Skeletal muscle tissue (tissue), 4 donors: ENCODE measurements around the gene FAM184B. TPM values are rescaled to one million over a fixed set of nuclear protein-coding genes. Genes with fewer than 3 reads are reported as not detected.

Experiments
- H3K27ac ChIP-seq: one replicate; pipeline ENCODE4 v1.7.0; 2013; ENCODE audit warnings: mild to moderate bottlenecking, low read depth, low read length, inconsistent platforms
- H3K27me3 ChIP-seq, 3 donors: one replicate each; pipeline ENCODE4 v1.7.0; 2013; ENCODE audit warnings: low read length in 3 of 3; ENCODE audit not compliant: control insufficient read depth in 3 of 3, insufficient read depth in 3 of 3
- H3K36me3 ChIP-seq, 3 donors: one replicate each; pipeline ENCODE4 v1.7.0; 2013; ENCODE audit warnings: low read length in 3 of 3; ENCODE audit not compliant: control insufficient read depth in 3 of 3, insufficient read depth in 3 of 3
- H3K4me1 ChIP-seq, 3 donors: one replicate each; pipeline ENCODE4 v1.7.0; 2013; ENCODE audit warnings: low read length in 3 of 3, mild to moderate bottlenecking in 3 of 3; ENCODE audit not compliant: control insufficient read depth in 3 of 3, insufficient read depth in 3 of 3
- H3K4me3 ChIP-seq, 3 donors: one replicate each; pipeline ENCODE4 v1.7.0; 2013; ENCODE audit warnings: low read length in 3 of 3
- H3K9ac ChIP-seq, 3 donors: one replicate each; pipeline ENCODE4 v1.7.0; 2013; ENCODE audit warnings: low read length in 3 of 3, mild to moderate bottlenecking in 3 of 3, moderate library complexity in 2 of 3, low read depth in 1 of 3
- H3K9me3 ChIP-seq, 3 donors: one replicate each; pipeline ENCODE4 v1.7.0; 2013; ENCODE audit warnings: low read length in 3 of 3; ENCODE audit not compliant: control insufficient read depth in 3 of 3
- total RNA-seq: library from RNA; depleted of rRNA; stranded (reverse); fragments of >200 nt; gene quantifications from one replicate; pipeline ENCODE4 v1.2.3, GENCODE V29; 2014
- donor health status: Osteomylitis.

The FAM184B gene
- total RNA-seq, 1 donor from 2014 or later = 4.2 TPM

DNA sequence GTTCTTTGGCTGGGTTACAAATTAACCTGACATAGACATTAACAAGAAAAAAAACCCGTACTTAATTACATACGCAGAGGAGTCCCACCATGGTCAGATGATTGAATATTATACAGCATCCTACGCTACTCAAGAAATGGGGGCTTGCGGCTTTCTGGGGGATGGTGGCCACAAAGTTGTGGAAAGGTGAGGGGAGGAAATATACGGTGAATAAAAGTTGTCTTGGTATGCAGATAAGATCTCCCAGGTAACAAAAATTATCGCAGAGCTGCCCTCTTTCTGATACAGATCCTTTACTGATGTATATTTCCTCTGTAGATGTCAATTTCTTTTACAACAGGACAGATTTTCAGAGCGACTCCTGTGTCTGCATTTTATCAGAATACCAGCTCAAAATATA lies 28.2 kb upstream of the FAM184B start:
- Histone ChIP-seq H3K27ac (peak overlapping the region; percentile 97), H3K9ac (peak overlapping the region; percentile 94 to 99 (median 99)), H3K9me3 (no peaks in the 10 kb centered on the region), H3K36me3 (peaks cover 0 to under 1% (median under 1%) of the 10 kb centered on the region in 3 donors), H3K4me1 (peaks cover 20 to 35% (median 26%) of the 10 kb centered on the region in 3 donors), H3K27me3 (no peaks in the 10 kb centered on the region), H3K4me3 (peak overlapping the region; percentile 84 to 99 (median 98))

DNA sequence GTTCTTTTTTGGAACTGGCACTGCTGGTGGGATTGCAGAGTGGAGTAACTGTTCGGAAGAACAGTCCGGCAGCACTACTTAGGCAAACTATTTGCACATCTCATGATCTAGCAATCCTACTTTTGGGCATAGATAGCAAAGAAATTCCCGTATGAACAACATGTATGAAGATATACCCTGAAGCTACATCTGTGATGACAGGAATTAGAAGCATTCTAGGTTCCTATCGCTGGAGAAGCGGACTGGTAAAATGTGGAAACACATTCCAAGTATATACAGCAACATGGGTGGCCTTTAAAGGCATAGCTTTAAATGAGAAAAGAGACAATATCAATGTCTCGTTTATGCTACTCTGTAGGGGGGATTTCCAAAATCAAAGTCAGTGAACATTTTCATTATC lies 26.0 kb upstream of the FAM184B start:
- H3K9ac ChIP-seq = peak overlapping the region; percentile 24 to 51 (median 42)
- H3K4me3 ChIP-seq = peak overlapping the region; percentile 15 to 56 (median 56)
- no peak overlapping the region for H3K27ac ChIP-seq
- peaks cover 20 to 35% (median 26%) of the 10 kb centered on the region in 3 donors for H3K4me1 ChIP-seq
- H3K27me3 ChIP-seq = no peaks in the 10 kb centered on the region
- peaks cover 14 to 19% (median 19%) of the 10 kb centered on the region in 3 donors for H3K36me3 ChIP-seq
- H3K9me3 ChIP-seq = no peaks in the 10 kb centered on the region

GRCh38 chr4:17805580-17806155 lies 24.2 kb upstream of the FAM184B start:
- peaks cover 14 to 32% (median 21%) of the 10 kb centered on the region in 3 donors for H3K4me1 ChIP-seq
- H3K36me3 ChIP-seq = peaks cover 14 to 19% (median 19%) of the 10 kb centered on the region in 3 donors
- no peak overlapping the region for H3K27ac ChIP-seq
- no peaks in the 10 kb centered on the region for H3K27me3 ChIP-seq
- H3K4me3 ChIP-seq = no peak overlapping the region
- H3K9ac ChIP-seq = no peak overlapping the region
- no peaks in the 10 kb centered on the region for H3K9me3 ChIP-seq

- no peak overlapping the region for H3K4me3 ChIP-seq
- H3K27ac ChIP-seq = no peak overlapping the region
- no peak overlapping the region for H3K9ac ChIP-seq
- no peaks in the 10 kb centered on the region for H3K27me3 ChIP-seq
- H3K36me3 ChIP-seq = peaks cover 0 to 4% (median 2%) of the 10 kb centered on the region in 3 donors
- H3K9me3 ChIP-seq = no peaks in the 10 kb centered on the region
- no peaks in the 10 kb centered on the region for H3K4me1 ChIP-seq
Measured at GRCh38 chr4:17797808-17798207, 16.4 kb upstream of the FAM184B start.

DNA sequence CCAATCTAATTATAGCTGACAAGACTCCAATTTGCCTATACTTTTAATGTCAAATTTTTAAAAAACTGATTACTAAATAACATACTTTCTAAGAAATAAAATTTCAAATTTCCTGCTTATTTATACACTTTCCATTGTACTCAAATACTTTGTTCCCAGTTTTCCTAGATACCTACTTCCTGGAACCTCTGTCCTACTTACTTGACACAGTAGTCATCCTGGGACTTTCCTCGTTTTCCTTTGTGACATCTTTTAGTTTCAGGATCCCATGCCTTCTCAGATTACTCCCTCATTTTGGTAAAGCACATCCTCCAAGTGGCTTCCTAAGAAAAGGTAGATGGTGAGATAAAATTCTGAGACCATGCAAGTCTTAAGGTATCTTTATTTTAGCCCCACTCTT lies 13.3 kb upstream of the FAM184B start:
- no peak overlapping the region for H3K9ac ChIP-seq
- H3K4me1 ChIP-seq = no peaks in the 10 kb centered on the region
- H3K36me3 ChIP-seq = peaks cover 0 to 5% (median 0%) of the 10 kb centered on the region in 3 donors
- no peak overlapping the region for H3K4me3 ChIP-seq
- H3K27ac ChIP-seq = no peak overlapping the region
- H3K27me3 ChIP-seq = no peaks in the 10 kb centered on the region
- no peaks in the 10 kb centered on the region for H3K9me3 ChIP-seq

- Histone ChIP-seq H3K27ac (no peak overlapping the region), H3K9me3 (no peaks in the 10 kb centered on the region), H3K4me3 (no peak overlapping the region), H3K36me3 (peaks cover 0 to 1% (median 0%) of the 10 kb centered on the region in 3 donors), H3K9ac (no peak overlapping the region), H3K27me3 (no peaks in the 10 kb centered on the region), H3K4me1 (no peaks in the 10 kb centered on the region)
Measured at GRCh38 chr4:17788956-17789355, 7.5 kb upstream of the FAM184B start.

DNA sequence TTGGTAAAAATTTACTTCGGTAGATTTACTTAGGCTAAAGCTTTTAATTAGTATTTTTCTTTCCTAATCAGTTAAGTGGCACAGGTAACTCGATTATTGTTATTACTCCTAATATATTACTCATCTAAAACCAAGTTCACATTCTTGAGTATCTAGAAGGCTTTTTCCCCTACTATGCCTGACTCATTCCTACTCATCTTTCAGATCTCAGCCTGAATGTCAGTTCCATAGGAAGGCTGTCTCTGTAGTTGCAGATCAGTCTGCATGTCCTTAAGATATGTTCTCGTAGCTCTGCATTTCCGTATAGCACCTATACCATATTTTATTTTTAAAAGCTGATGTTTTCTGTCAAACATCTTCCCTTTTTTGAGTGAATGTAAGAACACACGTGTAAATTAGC lies 5.9 kb upstream of the FAM184B start:
- no peaks in the 10 kb centered on the region for H3K9me3 ChIP-seq
- H3K36me3 ChIP-seq = peaks cover 0 to 1% (median 0%) of the 10 kb centered on the region in 3 donors
- H3K4me3 ChIP-seq = no peak overlapping the region
- H3K9ac ChIP-seq = no peak overlapping the region
- H3K4me1 ChIP-seq = peaks cover 0 to 3% (median 0%) of the 10 kb centered on the region in 3 donors
- no peaks in the 10 kb centered on the region for H3K27me3 ChIP-seq
- no peak overlapping the region for H3K27ac ChIP-seq

GRCh38 chr4:17786567-17786966 lies 5.1 kb upstream of the FAM184B start:
- H3K4me1 ChIP-seq = peaks cover 5 to 10% (median 7%) of the 10 kb centered on the region in 3 donors
- no peaks in the 10 kb centered on the region for H3K9me3 ChIP-seq
- H3K27me3 ChIP-seq = peaks cover 0 to 5% (median 0%) of the 10 kb centered on the region in 3 donors
- no peaks in the 10 kb centered on the region for H3K36me3 ChIP-seq
- H3K9ac ChIP-seq = no peak overlapping the region
- H3K27ac ChIP-seq = no peak overlapping the region
- H3K4me3 ChIP-seq = no peak overlapping the region

DNA sequence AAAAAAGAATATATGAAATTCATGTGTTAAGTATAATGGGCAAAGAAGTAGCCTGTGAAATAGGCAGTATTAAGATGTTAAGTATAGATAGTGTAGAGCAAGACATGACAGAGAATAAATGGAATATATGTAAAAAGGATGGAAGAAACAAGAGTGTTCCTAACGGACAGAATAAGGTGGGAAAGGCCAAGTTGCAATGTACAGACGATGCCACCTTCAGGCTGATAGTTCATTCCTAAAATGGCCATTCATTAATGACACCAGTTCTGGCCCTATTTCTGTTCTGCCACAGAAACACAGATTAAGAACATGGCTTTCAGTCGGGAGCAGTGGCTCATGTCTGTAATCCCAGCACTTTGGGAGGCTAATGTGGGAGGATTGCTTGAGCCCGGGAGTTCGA lies 4.4 kb upstream of the FAM184B start:
- Histone ChIP-seq H3K36me3 (no peaks in the 10 kb centered on the region), H3K4me1 (peaks cover 8 to 14% (median 12%) of the 10 kb centered on the region in 3 donors), H3K4me3 (no peak overlapping the region), H3K9me3 (no peaks in the 10 kb centered on the region), H3K9ac (no peak overlapping the region), H3K27me3 (peaks cover 1 to 9% (median 3%) of the 10 kb centered on the region in 3 donors), H3K27ac (no peak overlapping the region)

DNA sequence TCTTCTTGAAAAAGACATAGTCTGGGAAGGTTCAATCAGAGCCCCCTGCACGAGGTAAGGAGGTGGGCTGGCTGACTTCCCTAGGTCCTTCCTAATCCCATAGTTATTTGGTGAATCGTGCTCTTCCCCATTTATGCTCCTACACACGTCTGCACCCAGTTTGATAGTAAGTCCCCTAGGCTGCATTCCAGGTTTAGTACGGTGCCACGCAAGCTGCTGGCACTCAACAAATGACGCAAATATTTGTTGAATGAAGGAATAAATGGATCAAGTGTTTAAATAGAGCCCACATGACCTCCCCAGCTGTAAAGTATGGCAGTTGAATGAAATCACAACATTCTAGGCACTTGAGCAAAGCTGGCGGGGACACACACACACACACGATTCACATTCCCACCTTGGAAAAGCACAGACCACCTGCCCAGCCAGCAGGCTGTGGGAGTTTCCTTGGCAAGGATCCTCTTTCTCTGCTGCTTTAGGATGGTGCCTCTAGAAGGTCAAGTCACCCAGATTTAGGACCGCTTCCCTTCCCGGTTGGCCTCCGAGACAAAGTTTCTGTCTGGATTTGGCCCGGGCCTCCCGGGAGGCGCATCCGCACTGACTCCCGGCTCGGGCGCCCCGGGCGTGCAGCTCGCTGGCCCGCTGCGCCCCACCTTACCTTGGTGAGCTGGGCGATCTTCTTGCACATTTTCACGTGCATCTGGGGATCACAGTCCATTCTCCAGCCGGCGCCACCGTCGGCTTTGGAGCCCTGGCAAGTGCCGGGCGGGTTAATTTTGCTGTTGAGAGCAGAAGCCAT lies 721 bp downstream of the FAM184B start:
- Histone ChIP-seq H3K9ac (peak overlapping the region; percentile 38 to 64 (median 46)), H3K9me3 (no peaks in the 10 kb centered on the region), H3K36me3 (no peaks in the 10 kb centered on the region), H3K27ac (no peak overlapping the region), H3K4me3 (peak overlapping the region; percentile 72 to 75 (median 73)), H3K27me3 (peaks cover 6 to 24% (median 12%) of the 10 kb centered on the region in 3 donors), H3K4me1 (peaks cover 12 to 25% (median 16%) of the 10 kb centered on the region in 3 donors)
